Endothelial cell of umbilical vein (primary cell): ENCODE measurements around the gene TARM1. TPM values are rescaled to one million over a fixed set of nuclear protein-coding genes. Genes with fewer than 3 reads are reported as not detected.

Source experiments
- BruUV-seq: library from RNA; stranded (reverse); fragments of 400-500 nt; replicated peaks from 2 replicates; lab custom pipeline; 2021; lab: Mats Ljungman, UMichigan
- CTCF ChIA-PET: fragments of 300-600, 350-600 bp; sonication (Branson Sonifier 250); formaldehyde crosslinking; loops from one replicate; lab custom pipeline; 2021; ENCODE audit warnings: antibody characterized with exemption, inconsistent platforms; lab: Charles Lee
- POLR2A ChIA-PET: fragments of 300-600, 350-600 bp; sonication (Branson Sonifier 250); formaldehyde crosslinking; loops from one replicate; lab custom pipeline; 2021; ENCODE audit warnings: antibody characterized with exemption, inconsistent platforms; lab: Charles Lee
- DNase-seq: peaks from one replicate; pipeline ENCODE4 v3.0.0-alpha.2; 2011; ENCODE audit warnings: low read depth, low spot score
- FAIRE-seq: peaks from 2 replicates; lab custom pipeline; 2011; peaks lifted over from hg19 to GRCh38; lab: Jason Lieb, UNC
- H2AFZ ChIP-seq: 2 replicates; pipeline ENCODE4 v1.6.0; 2012; ENCODE audit warnings: low read depth, low read length, control low read depth, inconsistent platforms
- H3K27ac ChIP-seq: 2 replicates; pipeline ENCODE4 v1.5.1; 2011; ENCODE audit warnings: low read depth, mild to moderate bottlenecking, control low read depth, low read length, moderate library complexity; ENCODE audit not compliant: insufficient read depth
- H3K27me3 ChIP-seq, 2 experiments: 2 replicates each; pipeline versions ENCODE4 v1.6.0 to v1.6.1; 2011; ENCODE audit warnings: low read length in 2 of 2, mixed read lengths in 1 of 2; ENCODE audit not compliant: control insufficient read depth in 2 of 2, insufficient read depth in 2 of 2
- H3K36me3 ChIP-seq, 2 experiments: 2 replicates in 1 of 2; 3 replicates in 1 of 2; pipeline ENCODE4 v1.5.1; 2011; ENCODE audit warnings: low read length in 2 of 2, mild to moderate bottlenecking in 1 of 2, moderate library complexity in 1 of 2; ENCODE audit not compliant: control insufficient read depth in 2 of 2, insufficient read depth in 2 of 2; ENCODE audit errors: extremely low read depth in 1 of 2
- H3K4me1 ChIP-seq: 3 replicates; pipeline ENCODE4 v1.5.1; 2011; ENCODE audit warnings: mild to moderate bottlenecking, low read length; ENCODE audit not compliant: control insufficient read depth, insufficient read depth; ENCODE audit errors: extremely low read depth
- H3K4me2 ChIP-seq: 2 replicates; pipeline ENCODE4 v1.6.1; 2011; ENCODE audit warnings: low read length, control low read depth, mixed read lengths; ENCODE audit not compliant: insufficient read depth
- H3K4me3 ChIP-seq, 3 experiments: fragments of 200-600 bp in 1 of 3; sonication (generic), shearing (Covaris generic) in 1 of 3; replicated peaks in 1 of 3; 2 replicates each; pipeline ENCODE4 v1.5.1; 2011 to 2016; ENCODE audit warnings: control low read depth in 3 of 3, low read length in 3 of 3, mild to moderate bottlenecking in 2 of 3, inconsistent platforms in 1 of 3, low read depth in 1 of 3, moderate library complexity in 1 of 3; ENCODE audit not compliant: insufficient read depth in 1 of 3
- H3K79me2 ChIP-seq: 2 replicates; pipeline ENCODE4 v1.6.0; 2012; ENCODE audit warnings: low read length, inconsistent platforms; ENCODE audit not compliant: control insufficient read depth, insufficient read depth
- H3K9ac ChIP-seq: replicated peaks from 2 replicates; pipeline ENCODE3; 2011; ENCODE audit warnings: low read length, control low read depth; ENCODE audit not compliant: insufficient read depth; ENCODE audit errors: extremely low read depth
- H3K9me1 ChIP-seq: replicated peaks from 3 replicates; pipeline ENCODE4 v1.6.0; 2011; ENCODE audit warnings: mild to moderate bottlenecking, low read length; ENCODE audit not compliant: control insufficient read depth, insufficient read depth; ENCODE audit errors: extremely low read depth
- H3K9me3 ChIP-seq: replicated peaks from 2 replicates; pipeline ENCODE4 v1.5.1; 2012; ENCODE audit warnings: low read length, inconsistent platforms; ENCODE audit not compliant: control insufficient read depth, insufficient read depth
- H4K20me1 ChIP-seq: replicated peaks from 2 replicates; pipeline ENCODE3; 2011; ENCODE audit warnings: mild to moderate bottlenecking, low read length; ENCODE audit not compliant: control insufficient read depth, insufficient read depth; ENCODE audit errors: extremely low read depth
- EZH2 ChIP-seq: IDR thresholded peaks from 2 replicates; pipeline ENCODE4 v1.6.1; 2012; ENCODE audit warnings: borderline replicate concordance, low read depth, mild to moderate bottlenecking, moderate library complexity, low read length, inconsistent platforms; ENCODE audit not compliant: severe bottlenecking
- FOS ChIP-seq: IDR thresholded peaks from 2 replicates; pipeline ENCODE4 v1.6.1; 2011; ENCODE audit warnings: mild to moderate bottlenecking, low read length, moderate library complexity, borderline replicate concordance; ENCODE audit not compliant: insufficient read depth
- GATA2 ChIP-seq: IDR thresholded peaks from 2 replicates; pipeline ENCODE4 v1.7.0; 2011; ENCODE audit warnings: low read depth, mild to moderate bottlenecking, moderate library complexity, mixed read lengths, low read length; ENCODE audit not compliant: insufficient read length, insufficient read depth
- JUN ChIP-seq: IDR thresholded peaks from 2 replicates; pipeline ENCODE4 v1.6.1; 2011; ENCODE audit warnings: borderline replicate concordance, low read depth; ENCODE audit not compliant: insufficient read length, insufficient read depth
- MYC ChIP-seq: IDR thresholded peaks from one replicate; pipeline ENCODE4 v1.6.1; 2011; ENCODE audit warnings: mild to moderate bottlenecking, low read depth, low read length
- POLR2A ChIP-seq: IDR thresholded peaks from 2 replicates; pipeline ENCODE4 v1.6.1; 2012; ENCODE audit warnings: low read depth, mild to moderate bottlenecking, control low read depth, low read length
- POLR2AphosphoS5 ChIP-seq: IDR thresholded peaks from 2 replicates; pipeline ENCODE4 v1.6.1; 2012; ENCODE audit warnings: low read depth, mild to moderate bottlenecking, control low read depth, low read length, moderate library complexity; ENCODE audit not compliant: insufficient read depth
- dilution Hi-C: fragments of 300-500 bp; cut with MboI; formaldehyde crosslinking; loops from one replicate; pipeline ENCODE4 v1.15.0; 2019; ENCODE audit warnings: low sequenced_read_pairs; ENCODE audit not compliant: extremely low pct_ligation_motif_present
- intact Hi-C: fragments of 100-400 bp; cut with micrococcal nuclease; formaldehyde crosslinking; loops from one replicate; pipeline ENCODE4 v1.10.0; 2022
- polyA plus RNA-seq, 4 experiments: library from polyadenylated mRNA; depleted of rRNA in 3 of 4; stranded (reverse) in 3 of 4; unstranded in 1 of 4; fragments of >200 nt; gene quantifications; 2 replicates each; pipeline versions ENCODE4 v1.2.1 to v1.2.3, GENCODE V29; 2011 to 2012; ENCODE audit warnings: missing spikeins in 1 of 4
- total RNA-seq: library from RNA; stranded (reverse); gene quantifications from 2 replicates; pipeline ENCODE4 v1.2.3, GENCODE V29; 2021
- TF ChIP-seq, protein P1 (sequence below): IDR thresholded peaks from 2 replicates; pipeline ENCODE4 v1.6.1; 2011; ENCODE audit not compliant: insufficient read depth, insufficient read length
- TF ChIP-seq, protein P2 (sequence below), 2 donors: IDR thresholded peaks; 1 replicate in 1 of 2; 2 replicates in 1 of 2; pipeline ENCODE4 v1.5.1; 2011; ENCODE audit warnings: low read length in 2 of 2, mild to moderate bottlenecking in 2 of 2, moderate library complexity in 2 of 2, control low read depth in 1 of 2, inconsistent platforms in 1 of 2, low read depth in 1 of 2; ENCODE audit not compliant: insufficient read depth in 1 of 2; ENCODE audit errors: extremely low read depth in 1 of 2

Gene TARM1
- total and polyA plus RNA-seq, 2 donors (not counting 3 experiments of a cell fraction or from before 2014, with no cell fraction given) = not detected

DNA sequence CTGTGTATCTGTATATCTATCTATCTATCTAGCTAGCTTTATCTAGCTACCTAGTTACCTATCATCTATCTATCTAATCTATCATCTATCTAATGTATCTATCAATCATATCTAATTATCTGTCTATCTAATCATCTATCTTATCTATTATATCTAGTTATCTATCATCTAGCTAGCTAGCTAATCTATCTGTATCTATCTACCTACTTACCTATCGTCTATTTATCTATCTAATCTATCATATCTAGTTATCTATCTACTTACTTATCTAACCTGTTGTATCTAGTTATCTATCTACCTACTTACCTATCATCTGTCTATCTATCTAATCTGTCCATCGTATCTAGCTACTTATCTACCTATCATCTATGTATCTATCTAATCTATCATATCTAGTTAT lies 35.4 kb downstream of the TARM1 start:
- POLR2A ChIA-PET = no interaction called here
- BruUV-seq = no TSS peak
- dilution Hi-C loops (no loop called here), intact Hi-C loops (no loop called here)
- Histone ChIP-seq H3K4me1 (peaks cover under 1% of the 10 kb centered on the region), H2AFZ (no peak overlapping the region), H3K36me3 (no peaks in the 10 kb centered on the region), H3K27ac (no peak overlapping the region), H3K4me2 (no peak overlapping the region), H3K9me3 (no peaks in the 10 kb centered on the region), H3K79me2 (no peaks in the 10 kb centered on the region), H3K27me3 (peaks cover 19 to 32% of the 10 kb centered on the region in 2 experiments), H4K20me1 (no peaks in the 10 kb centered on the region), H3K9ac (no peak overlapping the region), H3K4me3 (no peak overlapping the region), H3K9me1 (no peaks in the 10 kb centered on the region)
- CTCF ChIA-PET = interaction anchor here (2.4 to 3.8 kb wide), 2 partner anchors 16 to 252 kb away, joined by 8 to 18 read pairs; no protein-coding TSS in a partner anchor
- no peak for FAIRE-seq
- TF ChIP-seq JUN (no peak), POLR2A (no peak), EZH2 (no peak), GATA2 (no peak), MYC (no peak), FOS (no peak), POLR2AphosphoS5 (no peak)
- TF ChIP-seq, protein P1, sequence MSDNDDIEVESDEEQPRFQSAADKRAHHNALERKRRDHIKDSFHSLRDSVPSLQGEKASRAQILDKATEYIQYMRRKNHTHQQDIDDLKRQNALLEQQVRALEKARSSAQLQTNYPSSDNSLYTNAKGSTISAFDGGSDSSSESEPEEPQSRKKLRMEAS = no peak
- TF ChIP-seq, protein P2, sequence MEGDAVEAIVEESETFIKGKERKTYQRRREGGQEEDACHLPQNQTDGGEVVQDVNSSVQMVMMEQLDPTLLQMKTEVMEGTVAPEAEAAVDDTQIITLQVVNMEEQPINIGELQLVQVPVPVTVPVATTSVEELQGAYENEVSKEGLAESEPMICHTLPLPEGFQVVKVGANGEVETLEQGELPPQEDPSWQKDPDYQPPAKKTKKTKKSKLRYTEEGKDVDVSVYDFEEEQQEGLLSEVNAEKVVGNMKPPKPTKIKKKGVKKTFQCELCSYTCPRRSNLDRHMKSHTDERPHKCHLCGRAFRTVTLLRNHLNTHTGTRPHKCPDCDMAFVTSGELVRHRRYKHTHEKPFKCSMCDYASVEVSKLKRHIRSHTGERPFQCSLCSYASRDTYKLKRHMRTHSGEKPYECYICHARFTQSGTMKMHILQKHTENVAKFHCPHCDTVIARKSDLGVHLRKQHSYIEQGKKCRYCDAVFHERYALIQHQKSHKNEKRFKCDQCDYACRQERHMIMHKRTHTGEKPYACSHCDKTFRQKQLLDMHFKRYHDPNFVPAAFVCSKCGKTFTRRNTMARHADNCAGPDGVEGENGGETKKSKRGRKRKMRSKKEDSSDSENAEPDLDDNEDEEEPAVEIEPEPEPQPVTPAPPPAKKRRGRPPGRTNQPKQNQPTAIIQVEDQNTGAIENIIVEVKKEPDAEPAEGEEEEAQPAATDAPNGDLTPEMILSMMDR (IDR thresholded peaks at IDR 0.05; ENCODE audit: extremely low read depth in 1 of 2, insufficient read depth in 1 of 2, low read depth in 1 of 2, low read length in 2 of 2) = no peak
- DNase-seq = no peak
